GM10266 (cell line): ENCODE measurements around the gene CYCS.

ENCODE experiments used
- DNase-seq: peaks from one replicate; pipeline ENCODE4 v3.0.0; 2012; ENCODE audit errors: extremely low spot score
- TF ChIP-seq, protein P1 (sequence below): IDR thresholded peaks from 2 replicates; pipeline ENCODE4 v1.5.1; 2012; ENCODE audit warnings: mild to moderate bottlenecking, low read depth; ENCODE audit not compliant: control insufficient read depth, insufficient read depth; ENCODE audit errors: missing control alignments

The CYCS gene

DNA sequence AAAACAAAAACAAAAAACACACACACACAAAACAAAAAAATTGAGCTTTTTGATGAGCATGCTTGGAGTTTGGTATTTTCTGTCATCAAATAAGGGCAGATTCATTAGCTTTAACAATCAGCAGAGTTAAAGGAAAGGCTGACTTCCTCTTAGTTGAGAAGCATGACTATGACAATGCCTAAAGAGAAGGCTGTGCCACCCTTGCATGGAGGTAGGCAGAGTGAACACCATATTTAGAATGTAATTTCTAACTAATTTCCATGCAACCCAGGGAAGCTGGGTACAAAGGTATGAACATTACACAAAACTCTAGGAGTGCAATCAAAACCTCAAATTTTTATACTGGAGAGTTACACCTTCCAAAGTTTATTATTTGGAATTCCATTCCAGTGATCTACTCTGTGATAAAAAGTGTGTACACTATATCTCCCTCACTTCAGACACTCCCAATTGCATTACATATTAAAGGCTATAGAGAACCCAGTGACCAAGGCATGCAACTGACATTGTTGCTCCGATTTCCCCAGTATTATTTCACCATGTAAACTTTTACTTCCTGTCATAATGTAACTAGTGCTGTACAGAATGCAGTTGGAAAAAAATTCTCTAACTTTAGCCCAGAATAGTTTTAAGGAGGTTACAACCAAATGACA, 9.4 kb upstream of the CYCS start:
- no peak for DNase-seq
- TF ChIP-seq, protein P1, sequence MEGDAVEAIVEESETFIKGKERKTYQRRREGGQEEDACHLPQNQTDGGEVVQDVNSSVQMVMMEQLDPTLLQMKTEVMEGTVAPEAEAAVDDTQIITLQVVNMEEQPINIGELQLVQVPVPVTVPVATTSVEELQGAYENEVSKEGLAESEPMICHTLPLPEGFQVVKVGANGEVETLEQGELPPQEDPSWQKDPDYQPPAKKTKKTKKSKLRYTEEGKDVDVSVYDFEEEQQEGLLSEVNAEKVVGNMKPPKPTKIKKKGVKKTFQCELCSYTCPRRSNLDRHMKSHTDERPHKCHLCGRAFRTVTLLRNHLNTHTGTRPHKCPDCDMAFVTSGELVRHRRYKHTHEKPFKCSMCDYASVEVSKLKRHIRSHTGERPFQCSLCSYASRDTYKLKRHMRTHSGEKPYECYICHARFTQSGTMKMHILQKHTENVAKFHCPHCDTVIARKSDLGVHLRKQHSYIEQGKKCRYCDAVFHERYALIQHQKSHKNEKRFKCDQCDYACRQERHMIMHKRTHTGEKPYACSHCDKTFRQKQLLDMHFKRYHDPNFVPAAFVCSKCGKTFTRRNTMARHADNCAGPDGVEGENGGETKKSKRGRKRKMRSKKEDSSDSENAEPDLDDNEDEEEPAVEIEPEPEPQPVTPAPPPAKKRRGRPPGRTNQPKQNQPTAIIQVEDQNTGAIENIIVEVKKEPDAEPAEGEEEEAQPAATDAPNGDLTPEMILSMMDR, result no peak

DNA sequence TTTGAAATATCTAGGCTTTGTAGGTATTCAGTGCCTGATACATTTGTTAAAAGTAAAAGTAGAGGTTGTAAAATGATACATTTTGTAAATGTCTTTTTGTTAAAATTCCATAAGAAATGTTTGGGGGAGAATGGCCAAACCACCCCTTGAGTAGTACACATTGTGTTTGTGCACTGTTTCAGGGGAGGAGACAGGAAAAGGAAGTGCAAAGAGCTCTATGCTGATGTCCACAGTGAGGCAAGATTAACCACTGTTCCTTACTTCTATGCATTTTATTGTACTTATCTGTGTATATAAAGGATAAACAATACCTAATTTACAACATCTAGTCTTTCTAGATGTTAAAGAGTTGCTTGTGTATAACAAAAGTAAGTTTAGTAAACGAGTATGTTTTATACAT, 7.4 kb upstream of the CYCS start:
- no peak for DNase-seq
- TF ChIP-seq, protein P1, result no peak

DNA sequence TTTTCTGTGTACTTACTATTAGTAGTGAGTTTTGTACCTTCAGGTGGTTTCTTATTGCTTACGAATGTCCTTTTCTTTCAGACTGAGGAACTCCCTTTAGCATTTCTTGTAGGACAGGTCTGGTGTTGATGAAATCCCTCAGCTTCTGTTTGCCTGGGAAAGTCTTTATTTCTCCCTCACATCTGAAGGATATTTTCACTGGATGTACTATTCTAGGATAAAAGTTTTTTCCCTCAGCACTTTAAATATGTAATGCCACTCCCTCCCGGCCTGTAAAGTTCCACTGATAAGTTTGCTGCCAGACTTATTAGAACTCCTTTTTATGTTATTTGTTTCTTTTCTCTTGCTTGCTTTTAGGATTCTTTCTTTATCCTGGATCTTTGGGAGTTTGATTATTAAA, 1.7 kb upstream of the CYCS start:
- TF ChIP-seq, protein P1, result no peak
- DNase-seq, result no peak

DNA sequence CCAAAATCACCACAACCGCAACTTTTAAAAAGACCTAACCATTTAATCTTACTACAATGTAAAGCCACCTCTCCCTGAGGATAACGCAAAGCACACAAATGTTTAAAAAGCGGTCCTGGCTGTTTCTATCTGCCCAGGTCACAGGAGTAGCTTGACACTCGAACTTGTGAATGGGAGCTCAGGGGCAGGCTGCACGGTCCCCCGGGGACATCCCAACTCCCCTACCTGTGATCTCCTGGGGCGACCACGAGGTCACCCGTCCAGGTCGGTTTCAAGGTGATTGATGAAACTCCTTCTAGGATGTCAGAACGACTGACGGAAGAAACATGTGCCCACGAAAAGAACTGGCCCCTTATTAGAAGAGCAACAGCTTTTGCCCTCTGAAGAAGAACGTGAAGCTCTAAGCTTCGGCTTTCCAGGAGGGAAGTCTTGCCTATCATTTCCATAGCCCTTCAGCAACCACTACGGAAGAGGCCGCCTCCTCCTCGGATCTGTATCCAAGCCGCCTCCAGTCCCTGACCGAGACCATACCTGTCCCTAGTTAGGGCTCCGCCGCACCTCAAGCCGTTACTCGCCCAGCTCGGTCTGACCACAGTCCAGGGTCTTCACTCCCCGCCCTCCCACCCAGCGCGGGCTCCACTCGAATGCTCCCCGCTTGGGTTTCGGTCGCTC, 459 bp downstream of the CYCS start:
- DNase-seq, result no peak
- TF ChIP-seq, protein P1, result no peak

DNA sequence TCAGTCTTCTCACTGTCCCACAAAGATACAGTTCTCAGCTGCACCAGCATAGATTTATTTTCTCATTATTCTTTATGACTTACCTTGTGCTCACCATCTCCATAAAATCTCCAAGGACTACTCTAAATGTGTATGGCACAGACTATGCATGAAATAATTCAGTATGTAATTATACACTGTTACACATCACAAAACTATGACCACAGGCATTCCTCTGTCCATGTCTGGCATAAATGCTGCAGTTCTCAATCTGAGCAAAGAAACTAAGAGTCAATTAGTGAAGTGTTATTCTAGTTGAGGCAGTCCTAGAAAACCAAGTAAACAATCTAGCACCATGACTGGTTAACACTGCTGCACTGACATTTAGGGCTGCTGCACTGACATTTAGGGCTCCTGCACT, 2.7 kb downstream of the CYCS start:
- TF ChIP-seq, protein P1, result no peak
- DNase-seq, result no peak

DNA sequence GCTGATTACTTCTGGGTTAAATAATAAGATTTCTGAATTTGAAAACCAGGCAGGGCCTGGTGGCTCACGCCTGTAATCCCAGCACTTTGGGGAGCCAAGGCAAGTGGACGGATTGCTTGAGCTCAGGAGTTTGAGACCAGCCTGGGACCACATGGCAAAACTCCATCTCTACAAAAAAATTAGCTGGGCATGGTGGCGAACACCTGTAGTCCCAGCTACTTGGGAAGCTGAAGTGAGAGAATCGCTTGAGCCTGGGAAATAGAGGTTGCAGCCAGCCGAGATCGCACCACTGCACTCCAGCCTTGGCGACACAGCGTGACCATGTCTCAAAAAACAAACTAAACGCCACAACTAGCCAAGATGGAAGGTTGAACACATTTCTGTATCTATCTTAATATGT, 3.5 kb downstream of the CYCS start:
- DNase-seq, result no peak
- TF ChIP-seq, protein P1, result no peak

DNA sequence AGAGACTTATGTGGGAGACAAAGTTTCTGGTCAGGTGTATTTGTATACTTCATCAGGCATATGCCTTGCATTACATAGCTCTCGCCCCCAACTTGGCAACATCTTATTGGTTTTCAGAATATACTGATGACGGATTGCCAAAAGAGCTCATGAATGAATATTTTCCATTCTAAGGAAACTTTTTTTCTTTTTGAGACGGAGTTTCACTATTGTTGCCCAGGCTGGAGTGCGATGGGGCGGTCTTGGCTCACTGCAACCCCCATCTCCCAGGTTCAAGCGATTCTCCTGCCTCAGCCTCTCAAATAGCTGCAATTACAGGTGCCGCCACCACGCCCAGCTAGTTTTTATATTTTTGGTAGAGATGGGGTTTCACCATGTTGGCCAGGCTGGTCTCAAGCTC, 6.0 kb downstream of the CYCS start:
- DNase-seq, result no peak

More for the DNA sequence above, 6.0 kb downstream of the CYCS start:
- TF ChIP-seq, protein P1, result no peak
